ENCODE data around the gene MKKS.

DNA sequence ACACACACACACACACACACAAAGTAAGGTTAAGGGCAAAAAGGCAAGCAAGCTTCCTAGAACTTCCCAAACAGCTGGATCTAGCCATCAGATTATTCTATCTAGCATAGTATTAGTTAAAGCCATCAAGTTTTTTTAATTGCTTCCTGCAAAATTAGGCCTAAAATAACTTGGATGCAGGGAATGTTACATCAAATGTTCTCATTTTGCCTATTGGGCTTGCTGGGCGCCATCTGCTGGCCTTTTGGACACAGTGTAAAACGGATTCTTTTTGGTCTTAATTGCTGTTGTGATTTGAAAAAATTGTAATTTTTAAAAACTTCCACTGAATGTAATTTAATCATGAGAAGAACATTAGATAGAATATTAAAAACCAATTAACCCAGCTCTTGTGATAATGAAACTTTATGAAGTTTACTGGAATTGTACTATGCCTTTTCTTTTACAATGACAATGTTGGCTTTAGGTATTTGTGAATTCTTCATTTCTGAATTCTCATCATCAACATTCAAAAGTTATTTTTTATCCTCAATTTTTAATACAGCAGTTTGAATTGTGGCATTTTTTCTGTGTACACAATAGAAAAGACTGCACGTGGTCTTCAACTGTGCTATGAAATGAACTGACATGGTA lies 6.8 kb downstream of the MKKS start:
- TF ChIP-seq, protein P1, sequence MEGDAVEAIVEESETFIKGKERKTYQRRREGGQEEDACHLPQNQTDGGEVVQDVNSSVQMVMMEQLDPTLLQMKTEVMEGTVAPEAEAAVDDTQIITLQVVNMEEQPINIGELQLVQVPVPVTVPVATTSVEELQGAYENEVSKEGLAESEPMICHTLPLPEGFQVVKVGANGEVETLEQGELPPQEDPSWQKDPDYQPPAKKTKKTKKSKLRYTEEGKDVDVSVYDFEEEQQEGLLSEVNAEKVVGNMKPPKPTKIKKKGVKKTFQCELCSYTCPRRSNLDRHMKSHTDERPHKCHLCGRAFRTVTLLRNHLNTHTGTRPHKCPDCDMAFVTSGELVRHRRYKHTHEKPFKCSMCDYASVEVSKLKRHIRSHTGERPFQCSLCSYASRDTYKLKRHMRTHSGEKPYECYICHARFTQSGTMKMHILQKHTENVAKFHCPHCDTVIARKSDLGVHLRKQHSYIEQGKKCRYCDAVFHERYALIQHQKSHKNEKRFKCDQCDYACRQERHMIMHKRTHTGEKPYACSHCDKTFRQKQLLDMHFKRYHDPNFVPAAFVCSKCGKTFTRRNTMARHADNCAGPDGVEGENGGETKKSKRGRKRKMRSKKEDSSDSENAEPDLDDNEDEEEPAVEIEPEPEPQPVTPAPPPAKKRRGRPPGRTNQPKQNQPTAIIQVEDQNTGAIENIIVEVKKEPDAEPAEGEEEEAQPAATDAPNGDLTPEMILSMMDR (conservative IDR thresholded peaks at IDR 0.05; ENCODE audit: low read length) = peak; percentile 99
- no peak for TF ChIP-seq EZH2phosphoT487 (IDR thresholded peaks at IDR 0.05; ENCODE audit: borderline replicate concordance)
